Gastrocnemius medialis (tissue), 4 donors: ENCODE measurements around the gene SH3BGRL2. TPM values are rescaled to one million over a fixed set of nuclear protein-coding genes. Genes with fewer than 3 reads are reported as not detected.

Experiments used
- ATAC-seq, 2 donors: fragments of 150-250 bp; one replicate each; pipeline ENCODE4 v1.9.1; 2016
- DNase-seq, 2 donors: peaks; one replicate each; pipeline ENCODE4 v3.0.0-alpha.2; 2019
- H3K27ac ChIP-seq, 4 donors: fragments of 200-600 bp; sonication (generic); 1 replicate in 1 of 4; 2 replicates in 3 of 4; pipeline ENCODE4 v1.5.1; 2016 to 2018; ENCODE audit warnings: mild to moderate bottlenecking in 2 of 4, moderate library complexity in 1 of 4
- H3K27me3 ChIP-seq, 3 donors: fragments of 200-600 bp; sonication (generic) in 2 of 3; 1 replicate in 1 of 3; 2 replicates in 2 of 3; pipeline versions ENCODE4 v1.5.1 to v1.6.0; 2016 to 2019; ENCODE audit warnings: mild to moderate bottlenecking in 1 of 3, moderate library complexity in 1 of 3
- H3K36me3 ChIP-seq, 2 donors: fragments of 200-600 bp; sonication (generic) in 1 of 2; one replicate each; pipeline ENCODE4 v1.5.1; 2017 to 2018
- H3K4me1 ChIP-seq, 2 donors: fragments of 200-600 bp; sonication (generic) in 1 of 2; one replicate each; pipeline ENCODE4 v1.5.1; 2016 to 2017; ENCODE audit warnings: mild to moderate bottlenecking in 2 of 2
- H3K4me3 ChIP-seq, 4 donors: fragments of 200-600 bp; sonication (generic) in 3 of 4; 1 replicate in 1 of 4; 2 replicates in 3 of 4; pipeline ENCODE4 v1.5.1; 2016 to 2019; ENCODE audit warnings: mild to moderate bottlenecking in 2 of 4
- H3K9me3 ChIP-seq, 3 donors: fragments of 200-600 bp; sonication (generic) in 2 of 3; 1 replicate in 1 of 3; 2 replicates in 2 of 3; pipeline ENCODE4 v1.5.1; 2016 to 2019
- POLR2A ChIP-seq, 2 donors: fragments of 450-650 bp; IDR thresholded peaks; one replicate each; pipeline ENCODE4 v1.6.1; 2017; ENCODE audit warnings: antibody characterized with exemption in 2 of 2, mild to moderate bottlenecking in 2 of 2, moderate library complexity in 2 of 2
- in situ Hi-C, 4 donors: fragments of 200-750 bp; cut with MboI; loops; one replicate each; pipeline versions ENCODE4 v1.15.0 to v1.8.0; 2017; ENCODE audit warnings: low sequenced_read_pairs in 4 of 4
- intact Hi-C: fragments of 100-400 bp; cut with DNase I; formaldehyde crosslinking; loops from one replicate; pipeline ENCODE4 v1.15.1; 2023; ENCODE audit warnings: low total_unique reads
- total RNA-seq, 4 donors: library from RNA; depleted of rRNA; stranded (reverse); fragments of >200 nt; gene quantifications; one replicate each; pipeline versions ENCODE4 v1.1.0 to v1.2.3, GENCODE V29; 2016
- TF ChIP-seq, protein P1 (sequence below), 5 experiments: fragments of 450-650 bp in 3 of 5; fragments of 200-600 bp in 2 of 5; sonication (generic) in 2 of 5; IDR thresholded peaks in 4 of 5; conservative IDR thresholded peaks in 1 of 5; 1 replicate in 4 of 5; 2 replicates in 1 of 5; pipeline ENCODE4 v1.5.1; 2016 to 2019; ENCODE audit warnings: antibody characterized with exemption in 5 of 5, mild to moderate bottlenecking in 3 of 5, moderate library complexity in 3 of 5

The SH3BGRL2 gene
- total RNA-seq, 4 donors from 2014 or later, result 8.0 to 15.7 (median 9.1) TPM

DNA sequence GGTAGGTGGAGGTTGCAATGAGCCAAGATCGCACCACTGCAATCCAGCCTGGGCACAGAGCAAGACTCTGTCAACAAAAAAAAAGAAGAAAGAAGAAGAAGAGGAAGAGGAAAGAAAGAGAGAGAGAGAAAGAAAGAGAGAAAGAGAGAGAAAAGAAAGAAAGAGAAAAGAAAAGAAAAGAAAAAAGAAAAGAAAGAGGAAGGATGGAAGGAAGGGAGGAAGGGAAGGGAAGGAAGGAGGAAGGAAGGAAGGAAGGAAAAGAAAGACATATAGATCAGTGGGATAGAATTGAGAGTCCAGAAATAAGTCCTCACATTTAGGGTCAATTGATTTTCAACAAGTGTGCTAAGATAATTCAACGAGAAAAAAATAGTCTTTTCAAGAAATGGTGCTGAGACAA is 34.0 kb upstream of the SH3BGRL2 start:
- Histone ChIP-seq H3K36me3 (no peaks in the 10 kb centered on the region), H3K27ac (no peak overlapping the region), H3K9me3 (no peaks in the 10 kb centered on the region), H3K27me3 (no peaks in the 10 kb centered on the region), H3K4me1 (no peaks in the 10 kb centered on the region), H3K4me3 (no peak overlapping the region)
- TF ChIP-seq, protein P1, sequence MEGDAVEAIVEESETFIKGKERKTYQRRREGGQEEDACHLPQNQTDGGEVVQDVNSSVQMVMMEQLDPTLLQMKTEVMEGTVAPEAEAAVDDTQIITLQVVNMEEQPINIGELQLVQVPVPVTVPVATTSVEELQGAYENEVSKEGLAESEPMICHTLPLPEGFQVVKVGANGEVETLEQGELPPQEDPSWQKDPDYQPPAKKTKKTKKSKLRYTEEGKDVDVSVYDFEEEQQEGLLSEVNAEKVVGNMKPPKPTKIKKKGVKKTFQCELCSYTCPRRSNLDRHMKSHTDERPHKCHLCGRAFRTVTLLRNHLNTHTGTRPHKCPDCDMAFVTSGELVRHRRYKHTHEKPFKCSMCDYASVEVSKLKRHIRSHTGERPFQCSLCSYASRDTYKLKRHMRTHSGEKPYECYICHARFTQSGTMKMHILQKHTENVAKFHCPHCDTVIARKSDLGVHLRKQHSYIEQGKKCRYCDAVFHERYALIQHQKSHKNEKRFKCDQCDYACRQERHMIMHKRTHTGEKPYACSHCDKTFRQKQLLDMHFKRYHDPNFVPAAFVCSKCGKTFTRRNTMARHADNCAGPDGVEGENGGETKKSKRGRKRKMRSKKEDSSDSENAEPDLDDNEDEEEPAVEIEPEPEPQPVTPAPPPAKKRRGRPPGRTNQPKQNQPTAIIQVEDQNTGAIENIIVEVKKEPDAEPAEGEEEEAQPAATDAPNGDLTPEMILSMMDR (IDR thresholded peaks at IDR 0.05 in 4 of 5, conservative IDR thresholded peaks at IDR 0.05 in 1 of 5), result no peak
- no peak for TF ChIP-seq POLR2A (IDR thresholded peaks at IDR 0.05)
- intact Hi-C loops (no loop called here), in situ Hi-C loops (no loop called here)
- DNase-seq, result no peak
- no peak for ATAC-seq

DNA sequence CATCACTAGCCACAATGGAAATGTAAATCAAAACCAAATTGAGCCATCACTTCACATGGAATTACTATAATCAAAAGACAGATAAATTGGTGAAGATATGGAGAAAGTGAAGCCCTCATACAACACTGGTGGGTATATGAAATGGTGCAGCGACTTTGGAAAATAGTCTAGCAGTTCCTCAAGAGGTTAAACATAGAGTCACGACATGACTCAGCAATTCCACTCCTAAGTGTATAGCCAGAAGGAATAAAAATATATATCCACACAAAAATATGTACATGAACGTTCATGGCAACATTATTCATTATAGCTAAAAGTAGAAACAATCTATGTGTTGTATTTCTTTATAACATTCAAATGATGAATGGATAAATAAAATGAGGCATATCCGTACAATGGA is 33.1 kb upstream of the SH3BGRL2 start:
- Histone ChIP-seq H3K36me3 (no peaks in the 10 kb centered on the region), H3K4me1 (no peaks in the 10 kb centered on the region), H3K9me3 (no peaks in the 10 kb centered on the region), H3K27me3 (no peaks in the 10 kb centered on the region), H3K27ac (no peak overlapping the region), H3K4me3 (no peak overlapping the region)
- intact Hi-C loops (no loop called here), in situ Hi-C loops (no loop called here)
- no peak for TF ChIP-seq POLR2A (IDR thresholded peaks at IDR 0.05)
- TF ChIP-seq, protein P1 (IDR thresholded peaks at IDR 0.05 in 4 of 5, conservative IDR thresholded peaks at IDR 0.05 in 1 of 5), result no peak
- no peak for ATAC-seq
- DNase-seq, result no peak

GRCh38 chr6:79599725-79600259 is 31.3 kb upstream of the SH3BGRL2 start:
- no peak for ATAC-seq
- Histone ChIP-seq H3K4me1 (no peaks in the 10 kb centered on the region), H3K9me3 (no peaks in the 10 kb centered on the region), H3K36me3 (no peaks in the 10 kb centered on the region), H3K27me3 (no peaks in the 10 kb centered on the region), H3K27ac (no peak overlapping the region), H3K4me3 (no peak overlapping the region)
- intact Hi-C loops, result no loop called here
- no peak for DNase-seq
- in situ Hi-C loops, result no loop called here
- TF ChIP-seq, protein P1 (IDR thresholded peaks at IDR 0.05 in 4 of 5, conservative IDR thresholded peaks at IDR 0.05 in 1 of 5), result no peak
- no peak for TF ChIP-seq POLR2A (IDR thresholded peaks at IDR 0.05)

GRCh38 chr6:79600313-79600712 is 30.8 kb upstream of the SH3BGRL2 start:
- no peak for ATAC-seq
- no peaks in the 10 kb centered on the region for H3K4me1 ChIP-seq
- no peak overlapping the region for H3K27ac ChIP-seq
- H3K9me3 ChIP-seq, result no peaks in the 10 kb centered on the region
- intact Hi-C loops (no loop called here), in situ Hi-C loops (no loop called here)
- TF ChIP-seq, protein P1 (IDR thresholded peaks at IDR 0.05 in 4 of 5, conservative IDR thresholded peaks at IDR 0.05 in 1 of 5), result no peak
- no peak for TF ChIP-seq POLR2A (IDR thresholded peaks at IDR 0.05)
- H3K27me3 ChIP-seq, result no peaks in the 10 kb centered on the region
- H3K36me3 ChIP-seq, result no peaks in the 10 kb centered on the region
- no peak overlapping the region for H3K4me3 ChIP-seq
- DNase-seq, result no peak
